ENCODE data around the gene EBNA1BP2. TPM values are rescaled to one million over a fixed set of nuclear protein-coding genes. Genes with fewer than 3 reads are reported as not detected.

The EBNA1BP2 gene
- total RNA-seq, 6 donors from 2014 or later: 30.6 to 72.8 (median 45.8) TPM

DNA sequence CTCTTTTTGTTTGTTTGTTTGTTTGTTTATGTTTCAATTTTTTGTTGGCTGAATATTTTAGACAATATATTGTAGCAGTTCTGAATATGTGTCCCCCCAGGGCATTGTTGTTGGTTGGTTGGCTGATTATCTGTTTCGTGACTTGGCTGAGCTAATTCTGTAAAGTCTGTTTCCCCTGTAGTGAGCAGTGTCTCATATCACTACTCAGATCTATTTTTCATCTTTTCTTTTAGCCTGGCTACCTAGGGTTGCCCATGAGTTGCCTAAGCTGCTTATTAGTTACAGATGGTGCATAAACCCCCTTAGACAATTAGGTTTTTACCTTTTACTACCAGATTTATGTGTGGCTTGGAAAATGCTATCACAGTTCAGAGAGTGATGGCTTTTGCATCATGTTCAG, 32.3 kb upstream of the EBNA1BP2 start:
- no peaks in the 10 kb centered on the region for H3K27me3 ChIP-seq
- 90 to 96% methylated on average over 1 of the region's 1 CpG for WGBS, 2 donors
- no peak for TF ChIP-seq EP300 (IDR thresholded peaks at IDR 0.05)
- no peak for TF ChIP-seq POLR2A (IDR thresholded peaks at IDR 0.05)
- TF ChIP-seq, protein P1, sequence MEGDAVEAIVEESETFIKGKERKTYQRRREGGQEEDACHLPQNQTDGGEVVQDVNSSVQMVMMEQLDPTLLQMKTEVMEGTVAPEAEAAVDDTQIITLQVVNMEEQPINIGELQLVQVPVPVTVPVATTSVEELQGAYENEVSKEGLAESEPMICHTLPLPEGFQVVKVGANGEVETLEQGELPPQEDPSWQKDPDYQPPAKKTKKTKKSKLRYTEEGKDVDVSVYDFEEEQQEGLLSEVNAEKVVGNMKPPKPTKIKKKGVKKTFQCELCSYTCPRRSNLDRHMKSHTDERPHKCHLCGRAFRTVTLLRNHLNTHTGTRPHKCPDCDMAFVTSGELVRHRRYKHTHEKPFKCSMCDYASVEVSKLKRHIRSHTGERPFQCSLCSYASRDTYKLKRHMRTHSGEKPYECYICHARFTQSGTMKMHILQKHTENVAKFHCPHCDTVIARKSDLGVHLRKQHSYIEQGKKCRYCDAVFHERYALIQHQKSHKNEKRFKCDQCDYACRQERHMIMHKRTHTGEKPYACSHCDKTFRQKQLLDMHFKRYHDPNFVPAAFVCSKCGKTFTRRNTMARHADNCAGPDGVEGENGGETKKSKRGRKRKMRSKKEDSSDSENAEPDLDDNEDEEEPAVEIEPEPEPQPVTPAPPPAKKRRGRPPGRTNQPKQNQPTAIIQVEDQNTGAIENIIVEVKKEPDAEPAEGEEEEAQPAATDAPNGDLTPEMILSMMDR (IDR thresholded peaks at IDR 0.05): no peak
- peaks cover 12 to 23% (median 17%) of the 10 kb centered on the region in 4 donors for H3K4me1 ChIP-seq
- H3K27ac ChIP-seq: no peak overlapping the region
- no peak overlapping the region for H3K4me3 ChIP-seq
- H3K36me3 ChIP-seq: no peaks in the 10 kb centered on the region
- no peaks in the 10 kb centered on the region for H3K9me3 ChIP-seq
- DNase-seq: no peak
- ATAC-seq (ENCODE audit: low FRiP score in 2 of 2): no peak

GRCh38 chr1:43203859-43204258, 31.8 kb upstream of the EBNA1BP2 start:
- H3K27ac ChIP-seq: no peak overlapping the region
- no peaks in the 10 kb centered on the region for H3K27me3 ChIP-seq
- no peak for DNase-seq
- H3K36me3 ChIP-seq: no peaks in the 10 kb centered on the region
- ATAC-seq (ENCODE audit: low FRiP score in 2 of 2): no peak
- H3K4me3 ChIP-seq: no peak overlapping the region
- TF ChIP-seq EP300 (IDR thresholded peaks at IDR 0.05) (no peak), POLR2A (IDR thresholded peaks at IDR 0.05) (no peak), POLR2AphosphoS5 (IDR thresholded peaks at IDR 0.05) (no peak)
- TF ChIP-seq, protein P1 (IDR thresholded peaks at IDR 0.05): no peak
- 76 to 95% methylated on average over 3 of the region's 3 CpGs for WGBS, 2 donors
- peaks cover 12 to 23% (median 17%) of the 10 kb centered on the region in 4 donors for H3K4me1 ChIP-seq
- no peaks in the 10 kb centered on the region for H3K9me3 ChIP-seq

DNA sequence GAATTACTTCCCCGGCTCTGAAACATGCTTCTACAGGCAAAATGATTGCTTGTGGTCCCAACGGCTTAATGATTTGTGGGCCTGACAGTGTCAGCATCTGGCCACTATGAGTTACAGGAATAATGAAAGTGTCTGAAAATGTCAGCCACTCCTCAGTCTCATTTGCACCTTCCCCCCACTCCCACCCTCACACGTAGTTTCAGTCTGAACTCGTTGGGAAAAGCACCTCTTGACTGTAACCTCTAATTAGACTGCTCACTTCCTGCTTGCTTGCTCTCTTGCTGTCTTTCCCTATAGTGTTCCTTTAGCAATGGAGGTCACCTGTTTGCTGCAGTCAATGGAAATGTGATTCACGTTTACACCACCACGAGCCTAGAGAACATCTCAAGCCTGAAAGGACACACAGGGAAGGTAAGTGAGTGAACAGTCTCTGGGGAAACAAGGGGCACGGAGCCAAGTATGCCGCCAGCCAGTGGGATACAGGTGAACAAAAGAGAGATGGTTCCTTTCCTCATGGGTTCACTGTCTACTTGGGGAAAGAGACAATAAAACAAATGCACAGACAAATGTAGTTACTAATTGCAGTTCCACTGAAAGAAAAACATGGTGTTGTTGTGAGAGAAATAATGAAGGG, 27.1 kb upstream of the EBNA1BP2 start:
- Histone ChIP-seq H3K27ac (no peak overlapping the region), H3K4me1 (no peaks in the 10 kb centered on the region), H3K36me3 (no peaks in the 10 kb centered on the region), H3K27me3 (no peaks in the 10 kb centered on the region), H3K9me3 (no peaks in the 10 kb centered on the region), H3K4me3 (no peak overlapping the region)
- 59 to 63% methylated on average over 8 of the region's 8 CpGs for WGBS, 2 donors
- DNase-seq: no peak
- ATAC-seq (ENCODE audit: low FRiP score in 2 of 2): peak in 1 of 2 donors; percentile 40
- TF ChIP-seq EP300 (IDR thresholded peaks at IDR 0.05) (no peak), POLR2AphosphoS5 (IDR thresholded peaks at IDR 0.05) (no peak)
- TF ChIP-seq, protein P1 (IDR thresholded peaks at IDR 0.05): no peak

DNA sequence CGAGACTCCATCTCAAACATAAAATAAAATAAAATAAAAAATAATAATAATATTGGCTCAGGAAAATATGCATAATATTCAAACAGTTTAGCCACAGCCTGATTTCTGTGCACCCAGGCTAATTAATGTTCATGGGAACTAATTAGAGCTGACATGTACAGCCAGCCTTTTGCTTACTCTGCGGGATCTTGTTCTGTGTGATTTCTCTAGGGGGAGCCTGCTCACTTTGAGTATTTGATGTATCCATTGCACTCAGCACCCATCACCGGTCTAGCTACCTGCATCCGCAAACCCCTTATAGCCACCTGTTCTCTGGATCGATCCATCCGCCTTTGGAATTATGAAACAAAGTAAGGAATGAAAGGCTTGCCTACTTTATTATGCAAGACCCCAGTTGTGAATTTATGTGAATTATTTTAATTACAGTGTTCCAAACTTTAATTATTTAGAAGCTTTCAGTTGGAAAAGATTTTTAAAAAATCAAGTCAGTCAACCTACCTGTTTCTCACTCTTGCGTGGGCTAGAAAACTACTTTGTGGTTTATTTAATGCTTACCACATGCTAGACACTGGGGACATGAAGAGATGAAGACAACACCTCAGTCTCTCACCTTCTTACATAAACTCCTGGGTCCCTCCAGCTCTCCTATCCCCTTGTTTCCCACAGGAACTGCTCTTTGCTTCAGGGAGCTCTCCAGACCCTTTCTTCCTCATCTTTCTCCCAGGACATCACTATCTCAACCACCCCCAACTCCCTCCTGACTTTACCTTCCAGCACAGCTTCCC, 25.4 kb upstream of the EBNA1BP2 start:
- ATAC-seq (ENCODE audit: low FRiP score in 2 of 2) (no peak), DNase-seq (no peak)
- Histone ChIP-seq H3K4me1 (no peaks in the 10 kb centered on the region), H3K4me3 (no peak overlapping the region), H3K27ac (no peak overlapping the region), H3K36me3 (no peaks in the 10 kb centered on the region), H3K27me3 (no peaks in the 10 kb centered on the region), H3K9me3 (no peaks in the 10 kb centered on the region)
- 88 to 92% methylated on average over 7 of the region's 7 CpGs for WGBS, 2 donors
- TF ChIP-seq POLR2AphosphoS5 (IDR thresholded peaks at IDR 0.05): no peak
- TF ChIP-seq, protein P1 (IDR thresholded peaks at IDR 0.05): no peak
- no peak for TF ChIP-seq POLR2A (IDR thresholded peaks at IDR 0.05)
- no peak for TF ChIP-seq EP300 (IDR thresholded peaks at IDR 0.05)
